ENCODE measurements around the gene MTX1.
"Not testable (repeated sequence)": the region's sequence is repeated elsewhere in the genome, so short reads cannot be mapped to it uniquely, and the experiment has no call there.

MTX1 gene

GRCh38 chr1:155193275-155193990 lies 15.1 kb upstream of the MTX1 start:
- peak overlapping the region; percentile 54; the same call in 1 of the 2 replicates for H3K27ac ChIP-seq (ENCODE audit: low read depth, low read length)

GRCh38 chr1:155193991-155194240 lies 14.6 kb upstream of the MTX1 start:
- peak overlapping the region; percentile 54; the same call in 1 of the 2 replicates for H3K27ac ChIP-seq (ENCODE audit: low read depth, low read length)
- peaks cover 26% of the 10 kb centered on the region for H3K36me3 ChIP-seq (ENCODE audit: control insufficient read depth, insufficient read depth, low read length)
- peak overlapping the region; percentile 76 for H3K4me3 ChIP-seq (ENCODE audit: low read depth, low read length)
- H3K9ac ChIP-seq (ENCODE audit: low read length): peak overlapping the region; percentile 87
- not testable (repeated sequence) for H3K27me3 ChIP-seq (ENCODE audit: control insufficient read depth, insufficient read depth, low read length); H3K9me3 ChIP-seq (ENCODE audit: control insufficient read depth, insufficient read depth, low read depth, low read length)
- peaks cover 15% of the 10 kb centered on the region for H3K4me1 ChIP-seq (ENCODE audit: control insufficient read depth, insufficient read depth, low read length)

More at GRCh38 chr1:155193275-155193990, 15.1 kb upstream of the MTX1 start:
- Histone ChIP-seq H3K4me1 (ENCODE audit: control insufficient read depth, insufficient read depth, low read length) (peaks cover 15% of the 10 kb centered on the region), H3K9ac (ENCODE audit: low read length) (peak overlapping the region; percentile 87), H3K9me3 (ENCODE audit: control insufficient read depth, insufficient read depth, low read depth, low read length) (no peaks in the 10 kb centered on the region), H3K27me3 (ENCODE audit: control insufficient read depth, insufficient read depth, low read length) (no peaks in the 10 kb centered on the region), H3K4me3 (ENCODE audit: low read depth, low read length) (peak overlapping the region; percentile 76), H3K36me3 (ENCODE audit: control insufficient read depth, insufficient read depth, low read length) (peaks cover 21% of the 10 kb centered on the region)

DNA sequence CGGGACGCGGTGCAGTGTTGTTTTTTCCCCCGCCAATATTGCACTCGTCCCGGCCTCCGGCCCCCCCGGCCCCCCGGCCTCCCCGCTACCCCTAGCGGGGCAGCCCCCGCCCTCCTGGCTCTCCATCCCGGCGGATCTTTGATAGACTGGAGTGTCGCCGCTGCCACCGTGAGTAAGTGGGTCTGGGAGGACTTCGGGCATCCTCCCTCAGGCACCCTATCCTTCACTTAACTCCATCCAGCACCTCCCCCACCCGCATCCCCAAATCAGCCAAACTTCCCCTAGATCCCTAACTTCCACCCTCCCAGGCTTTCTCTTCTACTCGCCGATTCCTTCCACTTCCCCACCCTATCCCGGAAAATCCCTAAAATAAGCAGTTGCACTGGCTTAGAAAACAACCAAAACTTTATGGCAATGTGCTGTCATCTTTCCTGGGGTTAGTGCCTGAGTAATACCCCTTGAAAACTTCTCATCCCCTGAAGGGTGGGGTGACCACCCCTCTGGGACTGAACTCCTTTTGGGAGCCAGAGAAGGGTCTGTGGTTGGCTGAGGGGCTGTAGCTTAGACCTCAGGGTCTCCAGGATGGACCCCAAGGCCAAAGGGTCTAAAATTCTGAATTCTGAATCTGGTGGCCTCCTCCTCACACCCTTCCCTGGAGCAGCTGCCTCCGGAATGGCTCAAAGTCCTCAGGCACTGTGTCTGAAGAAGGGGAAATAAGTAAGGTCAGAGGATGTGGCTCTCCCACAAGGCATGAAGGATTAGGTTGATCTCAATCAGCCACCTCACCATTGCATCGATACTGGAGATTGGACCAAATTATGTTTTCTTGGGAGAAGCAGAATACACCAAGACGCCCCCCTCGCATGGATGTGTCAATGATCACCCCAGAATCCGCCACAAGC lies 13.0 kb upstream of the MTX1 start:
- Histone ChIP-seq H3K27me3 (ENCODE audit: control insufficient read depth, insufficient read depth, low read length) (no peaks in the 10 kb centered on the region), H3K9me3 (ENCODE audit: control insufficient read depth, insufficient read depth, low read depth, low read length) (no peaks in the 10 kb centered on the region), H3K4me1 (ENCODE audit: control insufficient read depth, insufficient read depth, low read length) (peaks cover 15% of the 10 kb centered on the region), H3K36me3 (ENCODE audit: control insufficient read depth, insufficient read depth, low read length) (peaks cover 37% of the 10 kb centered on the region), H3K27ac (ENCODE audit: low read depth, low read length) (peak overlapping the region; percentile 86), H3K4me3 (ENCODE audit: low read depth, low read length) (peak overlapping the region; percentile 76), H3K9ac (ENCODE audit: low read length) (peak overlapping the region; percentile 87)

DNA sequence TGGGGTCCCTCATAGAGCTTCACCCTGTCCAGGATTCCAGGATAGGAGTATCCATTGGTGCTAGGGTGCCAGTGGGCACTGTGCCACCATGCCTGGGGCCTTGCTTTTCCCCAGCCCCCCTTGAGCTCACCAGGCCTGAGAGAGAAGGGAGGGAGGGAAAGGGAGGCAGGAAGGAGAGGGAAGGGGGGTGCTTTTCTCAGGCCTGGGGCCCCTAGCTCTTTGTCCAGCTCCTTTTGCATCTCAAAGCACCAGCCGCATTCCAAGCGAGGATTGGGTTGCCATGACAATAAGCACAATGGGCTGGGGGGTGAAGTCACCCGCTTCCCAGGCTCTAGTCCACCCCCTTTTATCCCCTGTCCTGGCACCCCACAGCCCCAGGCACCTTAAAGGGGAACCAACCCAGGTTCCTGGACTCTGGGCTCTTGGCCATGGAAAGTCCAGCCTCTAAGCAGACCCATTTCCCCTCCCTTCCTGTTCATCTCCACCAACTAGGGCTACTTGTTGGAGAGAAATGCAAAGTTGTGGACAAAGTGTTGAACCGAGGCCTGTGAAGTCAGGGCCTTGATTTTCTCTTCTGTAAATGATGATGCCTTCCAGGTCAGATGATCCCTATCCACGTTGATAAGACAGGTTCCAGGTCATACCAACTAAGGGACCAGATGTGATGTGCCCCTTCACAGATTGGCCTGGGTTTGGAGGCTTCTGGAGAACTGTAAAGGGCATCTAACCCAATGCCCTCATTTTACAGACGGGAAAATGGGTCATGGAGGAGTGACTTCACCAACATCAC lies 12.2 kb upstream of the MTX1 start:
- Histone ChIP-seq H3K4me3 (ENCODE audit: low read depth, low read length) (peak overlapping the region; percentile 76), H3K4me1 (ENCODE audit: control insufficient read depth, insufficient read depth, low read length) (peaks cover 15% of the 10 kb centered on the region), H3K9me3 (ENCODE audit: control insufficient read depth, insufficient read depth, low read depth, low read length) (no peaks in the 10 kb centered on the region), H3K27me3 (ENCODE audit: control insufficient read depth, insufficient read depth, low read length) (no peaks in the 10 kb centered on the region), H3K9ac (ENCODE audit: low read length) (peak overlapping the region; percentile 87), H3K27ac (ENCODE audit: low read depth, low read length) (peak overlapping the region; percentile 86), H3K36me3 (ENCODE audit: control insufficient read depth, insufficient read depth, low read length) (peaks cover 45% of the 10 kb centered on the region)

DNA sequence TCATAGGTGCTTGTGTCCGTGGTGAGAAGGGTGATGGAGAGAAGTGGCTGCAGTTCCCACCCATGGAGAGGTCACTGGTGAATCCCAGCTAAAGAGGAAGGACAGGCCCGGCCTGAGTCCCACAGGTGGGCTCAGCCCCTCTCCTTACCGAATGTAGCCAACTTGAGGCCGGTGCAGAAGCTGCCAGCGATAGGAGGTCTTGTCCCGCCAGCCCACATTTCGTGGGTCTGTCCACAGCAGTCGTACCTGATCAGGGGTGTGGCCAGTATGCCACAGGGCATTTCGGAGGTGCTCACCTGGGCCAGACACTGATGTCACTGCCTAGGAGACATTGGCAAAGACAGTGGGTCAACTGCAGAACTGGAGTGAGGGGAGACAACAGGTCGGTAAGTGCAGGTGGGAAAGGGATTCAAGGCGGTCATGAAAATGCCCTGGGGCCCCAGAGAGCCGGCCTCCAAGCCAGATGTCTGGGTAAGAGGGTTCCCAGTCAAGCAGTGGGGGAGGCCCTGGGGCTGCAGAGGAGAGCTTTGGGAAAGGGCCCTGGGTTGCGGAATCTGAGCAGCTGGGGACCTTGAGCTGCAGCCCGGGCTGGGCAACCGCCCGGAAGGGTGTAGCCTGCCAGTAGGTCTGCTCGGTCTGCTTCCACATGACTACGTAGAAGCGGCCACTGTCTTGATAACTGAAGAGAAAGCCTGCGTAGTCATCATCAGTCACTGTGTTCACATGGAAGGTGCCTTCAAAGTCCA lies 11.4 kb upstream of the MTX1 start:
- peak overlapping the region; percentile 76 for H3K4me3 ChIP-seq (ENCODE audit: low read depth, low read length)
- H3K36me3 ChIP-seq (ENCODE audit: control insufficient read depth, insufficient read depth, low read length): peaks cover 53% of the 10 kb centered on the region
- no peaks in the 10 kb centered on the region for H3K9me3 ChIP-seq (ENCODE audit: control insufficient read depth, insufficient read depth, low read depth, low read length)
- H3K9ac ChIP-seq (ENCODE audit: low read length): peak overlapping the region; percentile 63
- H3K27ac ChIP-seq (ENCODE audit: low read depth, low read length): peak overlapping the region; percentile 74
- peaks cover 15% of the 10 kb centered on the region for H3K4me1 ChIP-seq (ENCODE audit: control insufficient read depth, insufficient read depth, low read length)
- H3K27me3 ChIP-seq (ENCODE audit: control insufficient read depth, insufficient read depth, low read length): no peaks in the 10 kb centered on the region

- Histone ChIP-seq H3K4me1 (ENCODE audit: control insufficient read depth, insufficient read depth, low read length) (peaks cover 11% of the 10 kb centered on the region), H3K9ac (ENCODE audit: low read length) (no peak overlapping the region), H3K27me3 (ENCODE audit: control insufficient read depth, insufficient read depth, low read length) (no peaks in the 10 kb centered on the region), H3K27ac (ENCODE audit: low read depth, low read length) (no peak overlapping the region), H3K36me3 (ENCODE audit: control insufficient read depth, insufficient read depth, low read length) (peaks cover 62% of the 10 kb centered on the region), H3K4me3 (ENCODE audit: low read depth, low read length) (no peak overlapping the region), H3K9me3 (ENCODE audit: control insufficient read depth, insufficient read depth, low read depth, low read length) (no peaks in the 10 kb centered on the region)
Measured at GRCh38 chr1:155197901-155198546, 10.5 kb upstream of the MTX1 start.

DNA sequence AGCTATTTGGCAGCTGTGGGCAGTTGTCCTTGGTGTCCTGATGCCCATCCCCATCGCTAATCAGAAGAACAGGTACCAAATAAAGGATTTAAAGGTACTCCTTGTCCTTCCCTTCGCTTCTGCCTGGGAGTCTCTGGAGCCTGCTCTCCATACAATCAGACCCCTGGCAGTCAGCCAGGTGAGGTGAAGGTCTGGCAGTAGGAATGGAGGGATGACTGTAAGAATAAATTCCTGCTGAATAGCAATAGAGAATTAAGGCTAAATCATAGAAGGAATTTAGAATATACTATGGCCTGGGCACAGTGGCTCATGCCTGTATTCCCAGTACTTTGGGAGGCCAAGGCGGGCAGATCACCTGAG lies 10.0 kb upstream of the MTX1 start:
- Histone ChIP-seq H3K9me3 (ENCODE audit: control insufficient read depth, insufficient read depth, low read depth, low read length) (no peaks in the 10 kb centered on the region), H3K27ac (ENCODE audit: low read depth, low read length) (no peak overlapping the region), H3K4me3 (ENCODE audit: low read depth, low read length) (no peak overlapping the region), H3K9ac (ENCODE audit: low read length) (no peak overlapping the region), H3K27me3 (ENCODE audit: control insufficient read depth, insufficient read depth, low read length) (no peaks in the 10 kb centered on the region), H3K36me3 (ENCODE audit: control insufficient read depth, insufficient read depth, low read length) (peaks cover 67% of the 10 kb centered on the region), H3K4me1 (ENCODE audit: control insufficient read depth, insufficient read depth, low read length) (peaks cover 11% of the 10 kb centered on the region)

- Histone ChIP-seq H3K27ac (ENCODE audit: low read depth, low read length) (no peak overlapping the region), H3K9ac (ENCODE audit: low read length) (no peak overlapping the region), H3K4me3 (ENCODE audit: low read depth, low read length) (no peak overlapping the region), H3K4me1 (ENCODE audit: control insufficient read depth, insufficient read depth, low read length) (peaks cover 11% of the 10 kb centered on the region), H3K9me3 (ENCODE audit: control insufficient read depth, insufficient read depth, low read depth, low read length) (no peaks in the 10 kb centered on the region), H3K36me3 (ENCODE audit: control insufficient read depth, insufficient read depth, low read length) (peaks cover 74% of the 10 kb centered on the region), H3K27me3 (ENCODE audit: control insufficient read depth, insufficient read depth, low read length) (no peaks in the 10 kb centered on the region)
Measured at GRCh38 chr1:155199792-155200191, 8.7 kb upstream of the MTX1 start.

DNA sequence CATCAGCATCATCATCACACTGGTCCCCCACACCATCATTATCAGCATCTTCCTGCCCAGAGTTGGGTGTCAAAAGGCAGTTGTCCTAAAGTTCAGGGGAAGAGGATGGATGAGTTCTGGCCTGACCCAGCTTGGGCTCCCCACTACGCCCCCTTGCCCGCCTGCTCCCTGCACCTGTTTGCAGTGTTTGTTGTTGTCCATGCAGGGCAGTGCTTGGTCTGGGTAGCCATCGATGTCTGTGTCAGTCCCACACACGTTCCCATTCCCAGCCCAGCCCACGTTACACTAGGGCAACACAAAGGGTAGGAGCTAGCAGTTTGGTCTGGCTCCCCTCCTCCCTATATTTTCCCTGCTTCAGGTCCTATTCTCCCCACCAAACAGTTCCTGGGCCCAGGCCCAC lies 7.6 kb upstream of the MTX1 start:
- Histone ChIP-seq H3K4me1 (ENCODE audit: control insufficient read depth, insufficient read depth, low read length) (peaks cover 11% of the 10 kb centered on the region), H3K4me3 (ENCODE audit: low read depth, low read length) (no peak overlapping the region), H3K9ac (ENCODE audit: low read length) (no peak overlapping the region), H3K27ac (ENCODE audit: low read depth, low read length) (no peak overlapping the region), H3K27me3 (ENCODE audit: control insufficient read depth, insufficient read depth, low read length) (no peaks in the 10 kb centered on the region), H3K36me3 (ENCODE audit: control insufficient read depth, insufficient read depth, low read length) (peaks cover 78% of the 10 kb centered on the region), H3K9me3 (ENCODE audit: control insufficient read depth, insufficient read depth, low read depth, low read length) (no peaks in the 10 kb centered on the region)

GRCh38 chr1:155202198-155202597 lies 6.3 kb upstream of the MTX1 start:
- Histone ChIP-seq H3K9ac (ENCODE audit: low read length) (no peak overlapping the region), H3K27me3 (ENCODE audit: control insufficient read depth, insufficient read depth, low read length) (no peaks in the 10 kb centered on the region), H3K27ac (ENCODE audit: low read depth, low read length) (no peak overlapping the region), H3K4me1 (ENCODE audit: control insufficient read depth, insufficient read depth, low read length) (peaks cover 6% of the 10 kb centered on the region; the same call in 1 of the 2 replicates), H3K9me3 (ENCODE audit: control insufficient read depth, insufficient read depth, low read depth, low read length) (no peaks in the 10 kb centered on the region), H3K4me3 (ENCODE audit: low read depth, low read length) (no peak overlapping the region), H3K36me3 (ENCODE audit: control insufficient read depth, insufficient read depth, low read length) (peaks cover 70% of the 10 kb centered on the region)

Data from HUES6 (cell line).